ENCODE results near the gene DDOST.

The DDOST gene

DNA sequence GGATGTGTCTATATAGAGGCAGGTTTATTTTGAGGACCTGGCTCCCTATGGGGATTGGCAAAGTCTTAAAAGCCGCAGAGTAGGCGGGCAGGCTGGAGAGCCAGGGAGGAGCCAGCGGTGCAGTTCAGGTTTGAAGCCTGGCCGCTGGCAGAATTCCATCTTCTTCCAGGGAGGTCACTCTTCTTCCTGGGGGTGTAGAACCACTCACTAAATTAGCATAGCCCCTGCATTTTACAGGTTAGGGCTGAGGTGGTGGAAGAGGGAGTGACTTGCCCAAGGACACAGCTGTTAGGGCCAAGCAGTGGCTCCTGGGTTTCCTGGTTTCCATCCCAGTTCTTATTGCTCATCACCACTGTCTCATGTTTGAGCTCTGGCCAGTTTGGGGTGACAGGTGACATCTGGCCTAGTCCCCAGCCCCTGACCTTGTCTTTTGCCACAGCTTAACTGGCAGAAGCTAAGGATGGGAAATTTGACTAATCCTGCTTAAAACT lies 26.5 kb downstream of the DDOST start:
- ATAC-seq (ENCODE audit: low read depth) (no peak), DNase-seq (ENCODE audit: low spot score in 2 of 2) (no peak)
- Mint-ChIP-seq H3K4me3 (peak overlapping the region; percentile 89), H3K9me3 (no peaks in the 10 kb centered on the region), H3K36me3 (peaks cover 4% of the 10 kb centered on the region), H3K4me1 (peaks cover 7% of the 10 kb centered on the region), H3K27ac (no peak overlapping the region), H3K27me3 (no peaks in the 10 kb centered on the region)

DNA sequence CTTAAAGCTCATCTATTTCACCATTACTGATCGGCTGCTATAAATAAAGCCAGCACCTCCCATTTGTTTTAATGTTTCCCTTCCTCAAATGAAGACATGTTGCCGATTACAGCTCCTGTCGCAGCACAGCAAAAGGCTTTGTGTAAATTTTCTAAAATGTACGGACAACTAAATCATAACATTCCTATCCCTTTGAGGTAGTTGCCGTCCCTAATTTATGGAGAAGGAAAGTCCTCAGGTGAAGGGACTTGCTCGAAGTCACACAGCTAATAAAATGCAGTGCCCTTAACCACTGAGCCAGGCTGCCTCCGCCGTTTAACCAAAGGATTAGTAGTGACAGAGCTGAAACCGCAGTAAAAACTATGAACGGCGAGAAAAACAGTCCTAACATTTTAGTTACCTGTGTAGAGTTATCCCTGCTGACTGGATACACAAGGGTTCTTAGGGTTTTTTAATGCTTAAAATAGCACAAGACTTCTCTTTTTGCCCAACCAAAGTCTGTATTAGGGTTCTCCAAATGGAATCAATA lies 27.0 kb downstream of the DDOST start:
- DNase-seq (ENCODE audit: low spot score in 2 of 2) = no peak
- H3K4me1 Mint-ChIP-seq = peaks cover 7% of the 10 kb centered on the region
- H3K9me3 Mint-ChIP-seq = no peaks in the 10 kb centered on the region
- H3K4me3 Mint-ChIP-seq = peak overlapping the region; percentile 89
- peak overlapping the region; percentile 88 for H3K27ac Mint-ChIP-seq
- H3K36me3 Mint-ChIP-seq = peaks cover 4% of the 10 kb centered on the region
- peak; percentile 9 for ATAC-seq (ENCODE audit: low read depth)
- no peaks in the 10 kb centered on the region for H3K27me3 Mint-ChIP-seq

DNA sequence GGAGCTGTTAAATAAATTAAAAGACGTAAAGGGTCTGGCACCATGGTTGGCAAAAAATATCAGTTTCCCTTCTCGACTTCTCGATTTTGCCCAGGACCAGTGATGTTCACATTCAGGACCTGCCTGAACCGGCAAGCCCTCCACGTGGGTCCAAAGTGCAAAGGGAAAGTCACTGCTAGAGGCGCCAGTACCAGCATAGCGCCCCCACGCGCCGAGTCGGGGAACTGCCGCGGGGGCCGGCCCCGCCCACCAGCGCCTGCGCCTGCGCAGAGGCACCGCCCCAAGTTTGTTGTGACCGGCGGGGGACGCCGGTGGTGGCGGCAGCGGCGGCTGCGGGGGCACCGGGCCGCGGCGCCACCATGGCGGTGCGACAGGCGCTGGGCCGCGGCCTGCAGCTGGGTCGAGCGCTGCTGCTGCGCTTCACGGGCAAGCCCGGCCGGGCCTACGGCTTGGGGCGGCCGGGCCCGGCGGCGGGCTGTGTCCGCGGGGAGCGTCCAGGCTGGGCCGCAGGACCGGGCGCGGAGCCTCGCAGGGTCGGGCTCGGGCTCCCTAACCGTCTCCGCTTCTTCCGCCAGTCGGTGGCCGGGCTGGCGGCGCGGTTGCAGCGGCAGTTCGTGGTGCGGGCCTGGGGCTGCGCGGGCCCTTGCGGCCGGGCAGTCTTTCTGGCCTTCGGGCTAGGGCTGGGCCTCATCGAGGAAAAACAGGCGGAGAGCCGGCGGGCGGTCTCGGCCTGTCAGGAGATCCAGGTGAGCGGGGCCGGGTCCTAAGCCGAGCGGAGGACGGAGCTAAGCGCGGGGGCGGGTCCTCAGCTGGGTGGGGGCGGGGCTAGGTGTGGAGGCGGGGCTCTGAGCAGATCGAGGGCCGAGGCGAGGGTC lies 27.7 kb downstream of the DDOST start, which contains the start of gene PINK1:
Gene PINK1 (plus strand): TSS at position 269 of the 875 bp plus-strand sequence. CDS start 91 bp downstream, at position 360.
- peaks cover 1% of the 10 kb centered on the region for H3K9me3 Mint-ChIP-seq
- no peaks in the 10 kb centered on the region for H3K27me3 Mint-ChIP-seq
- peak within 1 kb of the TSS; percentile 88 for H3K27ac Mint-ChIP-seq
- DNase-seq (ENCODE audit: low spot score in 2 of 2) = peak; percentile 98 to 100
- peak within 1 kb of the TSS; percentile 89 for H3K4me3 Mint-ChIP-seq
- H3K36me3 Mint-ChIP-seq = peaks cover 4% of the 10 kb centered on the region
- peaks cover 7% of the 10 kb centered on the region for H3K4me1 Mint-ChIP-seq
- ATAC-seq (ENCODE audit: low read depth) = peak; percentile 88

DNA sequence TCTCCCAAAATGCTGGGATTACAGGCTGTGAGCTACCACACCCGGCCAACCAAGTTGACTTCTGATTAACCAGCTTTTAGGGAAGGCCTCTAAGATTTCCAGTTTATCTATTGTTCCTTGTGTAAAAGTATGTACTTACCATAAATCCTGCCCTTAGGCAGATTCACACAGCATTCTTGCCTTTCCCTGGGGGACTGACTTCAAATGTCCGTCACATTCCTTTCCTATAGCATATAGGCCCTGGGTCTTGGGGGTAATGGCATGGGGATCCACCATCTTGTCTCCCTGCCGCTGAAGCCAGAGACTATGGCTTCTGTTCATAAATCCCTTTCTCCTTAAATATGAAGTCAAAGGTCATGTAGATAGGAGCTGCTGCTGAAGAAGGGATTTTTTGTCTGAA lies 28.8 kb downstream of the DDOST start:
- Mint-ChIP-seq H3K27me3 (no peaks in the 10 kb centered on the region), H3K4me1 (peaks cover 7% of the 10 kb centered on the region), H3K9me3 (peaks cover 6% of the 10 kb centered on the region), H3K4me3 (peak overlapping the region; percentile 77), H3K36me3 (peaks cover 7% of the 10 kb centered on the region), H3K27ac (no peak overlapping the region)
- ATAC-seq (ENCODE audit: low read depth) = no peak
- no peak for DNase-seq (ENCODE audit: low spot score in 2 of 2)

DNA sequence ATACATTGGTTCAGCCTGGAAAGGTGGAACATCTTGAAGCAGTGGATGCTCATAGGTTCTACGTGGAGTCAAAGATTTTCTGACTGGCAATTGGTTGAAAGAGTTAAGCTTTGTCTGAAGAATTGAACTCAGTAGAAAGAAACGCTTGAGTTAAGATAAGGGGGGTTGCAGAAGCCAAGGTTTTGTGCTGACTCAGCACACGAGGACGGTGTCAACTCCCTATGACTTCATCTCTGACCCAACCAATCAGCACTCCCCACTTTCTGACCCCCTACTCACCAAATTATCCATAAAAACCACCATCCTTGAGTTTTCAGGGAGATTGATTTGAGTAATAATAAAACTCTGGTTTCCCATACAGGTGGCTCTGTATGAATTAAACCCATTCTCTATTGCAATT lies 30.4 kb downstream of the DDOST start:
- no peak overlapping the region for H3K4me3 Mint-ChIP-seq
- peaks cover 2% of the 10 kb centered on the region for H3K36me3 Mint-ChIP-seq
- no peak overlapping the region for H3K27ac Mint-ChIP-seq
- peaks cover 7% of the 10 kb centered on the region for H3K4me1 Mint-ChIP-seq
- DNase-seq (ENCODE audit: low spot score in 2 of 2) (no peak), ATAC-seq (ENCODE audit: low read depth) (no peak)
- H3K9me3 Mint-ChIP-seq = peaks cover 6% of the 10 kb centered on the region
- H3K27me3 Mint-ChIP-seq = peaks cover 4% of the 10 kb centered on the region

DNA sequence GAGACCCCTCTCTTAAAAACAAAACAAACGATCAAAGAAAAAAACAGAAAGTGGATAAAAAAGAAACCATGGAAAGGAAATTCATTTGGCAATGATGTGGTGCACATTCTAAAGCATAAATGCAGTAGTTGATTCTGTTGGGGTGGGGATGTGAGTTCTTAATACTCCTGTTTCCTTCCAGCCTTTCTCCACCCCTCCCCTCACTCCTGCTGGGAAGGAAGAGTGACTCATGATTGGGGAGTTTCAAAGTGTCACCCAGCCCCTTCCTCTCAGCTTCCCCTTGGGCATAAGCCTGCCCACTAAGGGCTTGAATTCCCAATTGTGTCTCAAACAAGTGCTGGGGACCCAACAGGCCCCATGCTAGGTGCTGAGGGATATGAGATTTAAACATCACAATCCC lies 34.6 kb downstream of the DDOST start:
- peaks cover 6% of the 10 kb centered on the region for H3K9me3 Mint-ChIP-seq
- ATAC-seq (ENCODE audit: low read depth) = no peak
- no peaks in the 10 kb centered on the region for H3K4me1 Mint-ChIP-seq
- peaks cover 2% of the 10 kb centered on the region for H3K36me3 Mint-ChIP-seq
- no peak overlapping the region for H3K27ac Mint-ChIP-seq
- no peak for DNase-seq (ENCODE audit: low spot score in 2 of 2)
- peaks cover 13% of the 10 kb centered on the region for H3K27me3 Mint-ChIP-seq
- no peak overlapping the region for H3K4me3 Mint-ChIP-seq

DNA sequence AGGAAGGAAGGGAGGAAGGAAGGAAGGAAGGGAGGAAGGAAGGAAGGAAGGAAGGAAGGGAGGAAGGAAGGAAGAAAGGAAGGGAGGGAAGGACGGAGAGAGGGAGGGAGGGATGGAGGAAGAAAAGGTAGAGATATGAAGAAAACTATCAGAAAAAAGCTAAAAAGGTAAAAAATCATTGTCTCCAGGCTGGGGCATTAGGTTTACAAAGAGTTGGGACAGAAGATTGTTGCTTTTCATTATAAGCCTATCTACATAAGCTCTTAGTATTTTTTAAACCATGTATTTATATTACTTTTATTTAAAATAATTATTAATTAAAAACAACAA lies 35.1 kb downstream of the DDOST start:
- peaks cover 6% of the 10 kb centered on the region for H3K9me3 Mint-ChIP-seq
- no peak overlapping the region for H3K27ac Mint-ChIP-seq
- no peak overlapping the region for H3K4me3 Mint-ChIP-seq
- DNase-seq (ENCODE audit: low spot score in 2 of 2) = no peak
- H3K4me1 Mint-ChIP-seq = no peaks in the 10 kb centered on the region
- no peak for ATAC-seq (ENCODE audit: low read depth)
- H3K36me3 Mint-ChIP-seq = peaks cover 2% of the 10 kb centered on the region
- H3K27me3 Mint-ChIP-seq = peaks cover 13% of the 10 kb centered on the region

DNA sequence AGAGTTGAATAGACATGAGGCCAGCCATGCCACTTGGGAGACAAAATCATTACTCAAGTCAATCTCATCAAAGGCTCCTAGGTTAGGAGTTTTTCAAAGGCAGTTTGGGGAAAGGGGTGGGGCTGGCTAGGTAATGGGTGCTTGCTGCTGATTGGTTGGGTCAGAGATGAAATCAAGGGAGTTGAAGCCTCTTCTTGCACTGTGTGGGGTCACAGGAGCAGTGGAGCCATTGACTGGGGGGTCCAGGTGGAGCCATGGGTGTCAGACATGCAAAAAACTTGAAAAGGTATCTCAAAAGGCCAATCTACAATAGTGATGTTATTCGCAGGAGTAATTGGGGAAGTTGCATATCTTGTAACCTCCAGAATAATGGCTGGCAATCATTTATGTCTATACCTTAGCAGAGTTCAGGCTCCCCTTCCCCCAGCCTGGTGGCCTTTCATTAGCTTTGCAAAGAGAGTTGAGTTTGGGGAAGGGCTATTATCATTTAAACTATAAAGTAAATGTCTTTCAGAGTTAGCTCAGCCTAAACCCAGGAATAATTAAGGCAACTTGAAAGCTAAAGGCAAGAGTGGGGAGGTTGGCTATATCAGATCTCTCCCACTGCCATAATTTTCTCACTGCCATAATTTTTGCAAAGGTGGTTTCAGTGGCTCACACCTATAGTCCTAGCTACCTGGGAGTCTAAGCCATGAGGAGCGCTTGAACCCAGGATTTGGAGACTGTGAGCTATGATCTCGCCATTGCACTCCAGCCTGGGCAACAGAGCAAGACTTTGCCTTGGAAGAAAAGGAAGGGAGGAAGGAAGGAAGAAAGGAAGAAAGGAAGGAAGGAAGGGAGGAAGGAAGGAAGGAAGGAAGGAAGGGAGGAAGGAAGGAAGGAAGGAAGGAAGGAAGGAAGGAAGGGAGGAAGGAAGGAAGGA lies 35.7 kb downstream of the DDOST start:
- ATAC-seq (ENCODE audit: low read depth) (no peak), DNase-seq (ENCODE audit: low spot score in 2 of 2) (no peak)
- Mint-ChIP-seq H3K4me1 (no peaks in the 10 kb centered on the region), H3K9me3 (peaks cover 6% of the 10 kb centered on the region), H3K4me3 (no peak overlapping the region), H3K27ac (no peak overlapping the region), H3K27me3 (peaks cover 13% of the 10 kb centered on the region), H3K36me3 (peaks cover 2% of the 10 kb centered on the region)

DNA sequence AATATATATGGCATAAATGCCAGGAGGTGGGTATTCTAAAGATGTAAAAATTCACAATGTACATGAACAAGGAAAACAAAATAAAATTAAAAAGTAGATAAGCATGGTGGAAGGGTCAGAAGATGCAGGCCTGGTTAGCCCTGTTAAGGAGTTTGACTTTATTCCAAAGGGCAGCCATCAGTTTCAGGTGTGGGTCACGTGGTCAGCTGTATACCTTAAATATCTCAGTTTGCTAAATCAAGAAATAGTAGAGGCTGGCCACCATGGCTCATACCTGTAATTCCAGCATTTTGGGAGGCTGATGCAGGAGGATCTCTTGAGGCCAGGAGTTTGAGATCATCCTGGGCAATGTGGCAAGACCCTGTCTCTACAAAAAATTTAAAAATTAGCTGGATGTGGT lies 36.5 kb downstream of the DDOST start:
- no peak overlapping the region for H3K4me3 Mint-ChIP-seq
- peaks cover 2% of the 10 kb centered on the region for H3K36me3 Mint-ChIP-seq
- no peak for DNase-seq (ENCODE audit: low spot score in 2 of 2)
- H3K27ac Mint-ChIP-seq = no peak overlapping the region
- ATAC-seq (ENCODE audit: low read depth) = no peak
- H3K4me1 Mint-ChIP-seq = no peaks in the 10 kb centered on the region
- H3K27me3 Mint-ChIP-seq = peaks cover 13% of the 10 kb centered on the region
- peaks cover 6% of the 10 kb centered on the region for H3K9me3 Mint-ChIP-seq

DNA sequence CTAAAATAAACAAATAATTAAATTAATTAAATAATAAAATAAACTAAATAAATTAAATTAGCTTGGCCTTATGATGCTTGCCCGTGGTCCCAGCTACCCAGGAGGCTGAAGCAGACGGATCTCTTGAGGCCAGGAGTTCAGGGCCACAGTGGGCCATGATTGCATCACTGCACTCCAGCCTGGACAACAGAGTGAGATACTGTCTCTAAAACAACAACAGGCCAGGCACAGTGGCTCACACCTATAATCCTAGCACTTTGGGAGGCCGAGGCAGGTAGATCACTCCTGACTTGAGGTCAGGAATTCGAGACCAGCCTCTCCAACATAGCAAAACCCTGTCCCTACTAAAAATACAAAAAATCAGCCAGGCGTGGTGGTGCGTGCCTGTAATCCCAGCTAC lies 40.2 kb downstream of the DDOST start:
- no peak overlapping the region for H3K4me3 Mint-ChIP-seq
- DNase-seq (ENCODE audit: low spot score in 2 of 2) (no peak), ATAC-seq (ENCODE audit: low read depth) (no peak)
- H3K27ac Mint-ChIP-seq = no peak overlapping the region
- no peaks in the 10 kb centered on the region for H3K4me1 Mint-ChIP-seq
- peaks cover 12% of the 10 kb centered on the region for H3K27me3 Mint-ChIP-seq
- H3K9me3 Mint-ChIP-seq = no peaks in the 10 kb centered on the region
- no peaks in the 10 kb centered on the region for H3K36me3 Mint-ChIP-seq

DNA sequence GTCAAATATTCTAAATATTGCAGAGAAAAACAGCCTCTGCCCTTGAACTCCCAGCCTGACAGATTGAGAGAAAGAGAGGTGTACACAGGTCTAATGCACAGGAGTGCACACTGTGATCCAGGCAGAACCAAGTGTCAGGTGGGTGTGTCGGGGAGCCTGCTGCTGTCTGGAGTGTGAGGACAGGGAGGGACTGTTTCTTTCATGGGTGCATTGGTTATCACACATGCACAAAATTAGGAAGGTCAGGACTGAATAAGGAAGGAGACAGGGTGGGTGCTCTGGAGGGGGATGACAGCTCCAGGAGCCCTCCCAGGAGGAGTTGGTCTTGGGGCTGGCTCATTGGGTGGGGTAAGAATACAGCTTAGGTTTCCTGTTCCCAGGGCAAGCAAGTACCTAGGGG lies 41.2 kb downstream of the DDOST start:
- H3K36me3 Mint-ChIP-seq = no peaks in the 10 kb centered on the region
- DNase-seq (ENCODE audit: low spot score in 2 of 2) (no peak), ATAC-seq (ENCODE audit: low read depth) (no peak)
- H3K27ac Mint-ChIP-seq = no peak overlapping the region
- no peaks in the 10 kb centered on the region for H3K4me1 Mint-ChIP-seq
- no peaks in the 10 kb centered on the region for H3K9me3 Mint-ChIP-seq
- H3K27me3 Mint-ChIP-seq = peaks cover 10% of the 10 kb centered on the region
- no peak overlapping the region for H3K4me3 Mint-ChIP-seq

DNA sequence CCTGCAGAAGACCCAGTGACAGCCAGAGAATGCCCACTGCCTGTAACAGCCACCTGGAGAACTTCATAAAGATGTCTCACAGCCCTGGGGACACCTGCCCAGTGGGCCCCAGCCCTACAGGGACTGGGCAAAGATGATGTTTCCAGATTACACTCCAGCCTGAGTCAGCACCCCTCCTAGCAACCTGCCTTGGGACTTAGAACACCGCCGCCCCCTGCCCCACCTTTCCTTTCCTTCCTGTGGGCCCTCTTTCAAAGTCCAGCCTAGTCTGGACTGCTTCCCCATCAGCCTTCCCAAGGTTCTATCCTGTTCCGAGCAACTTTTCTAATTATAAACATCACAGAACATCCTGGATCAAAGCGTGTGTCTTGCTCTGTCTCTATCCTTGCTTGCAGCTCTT lies 42.6 kb downstream of the DDOST start:
- no peak for ATAC-seq (ENCODE audit: low read depth)
- H3K27ac Mint-ChIP-seq = no peak overlapping the region
- peaks cover 8% of the 10 kb centered on the region for H3K27me3 Mint-ChIP-seq
- no peaks in the 10 kb centered on the region for H3K36me3 Mint-ChIP-seq
- DNase-seq (ENCODE audit: low spot score in 2 of 2) = no peak
- H3K9me3 Mint-ChIP-seq = no peaks in the 10 kb centered on the region
- H3K4me1 Mint-ChIP-seq = no peaks in the 10 kb centered on the region
- H3K4me3 Mint-ChIP-seq = no peak overlapping the region

DNA sequence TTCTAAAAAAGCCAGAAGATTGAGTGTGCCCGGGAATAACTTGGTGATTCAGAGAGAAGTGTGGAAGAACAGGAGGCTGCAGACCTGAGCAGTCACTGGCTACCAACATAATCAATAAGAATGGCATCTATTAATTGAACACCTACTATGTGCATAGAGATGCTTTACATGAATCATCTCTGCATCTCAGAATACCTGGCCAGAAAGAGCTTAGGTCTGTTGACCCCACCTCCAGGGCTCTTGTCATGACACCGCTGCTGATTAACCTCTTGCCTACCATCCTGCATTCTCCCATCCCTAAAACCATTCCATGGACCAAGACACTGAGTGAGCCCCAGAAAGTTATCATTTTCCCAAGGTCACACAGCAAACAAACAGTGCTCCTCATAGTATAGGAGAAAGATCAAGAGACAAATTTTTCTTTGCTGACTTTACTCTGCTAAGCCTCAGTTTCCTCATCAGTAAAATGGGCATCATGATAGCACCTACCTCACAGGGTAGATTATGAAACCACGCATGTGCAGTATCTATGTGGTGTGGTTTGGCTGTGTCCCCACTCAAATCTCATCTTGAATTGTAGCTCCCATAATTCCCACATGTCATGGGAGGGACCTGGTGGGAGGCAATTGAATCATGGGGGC lies 44.2 kb downstream of the DDOST start:
- H3K27me3 Mint-ChIP-seq = peaks cover 6% of the 10 kb centered on the region
- H3K4me3 Mint-ChIP-seq = no peak overlapping the region
- no peaks in the 10 kb centered on the region for H3K9me3 Mint-ChIP-seq
- ATAC-seq (ENCODE audit: low read depth) (no peak), DNase-seq (ENCODE audit: low spot score in 2 of 2) (no peak)
- H3K36me3 Mint-ChIP-seq = no peaks in the 10 kb centered on the region
- no peak overlapping the region for H3K27ac Mint-ChIP-seq
- no peaks in the 10 kb centered on the region for H3K4me1 Mint-ChIP-seq

Data from memory B cell (primary cell).